HG03457 (cell line): ENCODE measurements around the gene PALLD.
"Not testable (repeated sequence)": the region's sequence is repeated elsewhere in the genome, so short reads cannot be mapped to it uniquely, and the experiment has no call there.

Experiments
- ATAC-seq: cut with Tn5 transposase; IDR thresholded peaks from one replicate; pipeline ENCODE4 v1.9.1; 2021; ENCODE audit warnings: moderate number of reproducible peaks; ENCODE audit not compliant: unreplicated experiment

The PALLD gene

GRCh38 chr4:168776382-168776781 lies 279.5 kb downstream of the PALLD start:
- ATAC-seq: no peak

GRCh38 chr4:168777277-168777965 lies 280.6 kb downstream of the PALLD start:
- ATAC-seq: no peak

GRCh38 chr4:168781341-168781740 lies 284.5 kb downstream of the PALLD start:
- no peak for ATAC-seq

- ATAC-seq: no peak
Observed at GRCh38 chr4:168781926-168782325, 285.1 kb downstream of the PALLD start.

- ATAC-seq: no peak
Observed at GRCh38 chr4:168782439-168782838, 285.6 kb downstream of the PALLD start.

- ATAC-seq: no peak
Observed at GRCh38 chr4:168784786-168785461, 288.1 kb downstream of the PALLD start.

- ATAC-seq: no peak
Observed at GRCh38 chr4:168787334-168787733, 290.5 kb downstream of the PALLD start.

- ATAC-seq: no peak
Observed at GRCh38 chr4:168787801-168788595, 291.1 kb downstream of the PALLD start.

- ATAC-seq: no peak
Observed at GRCh38 chr4:168790898-168791297, 294.0 kb downstream of the PALLD start.

GRCh38 chr4:168791376-168791775 lies 294.5 kb downstream of the PALLD start:
- no peak for ATAC-seq

GRCh38 chr4:168793542-168793941 lies 296.7 kb downstream of the PALLD start:
- ATAC-seq: no peak

- no peak for ATAC-seq
Observed at GRCh38 chr4:168794092-168794707, 297.3 kb downstream of the PALLD start.

GRCh38 chr4:168794881-168795280 lies 298.0 kb downstream of the PALLD start:
- ATAC-seq: no peak

GRCh38 chr4:168795346-168795745 lies 298.5 kb downstream of the PALLD start:
- no peak for ATAC-seq

- no peak for ATAC-seq
Observed at GRCh38 chr4:168796362-168797106, 299.7 kb downstream of the PALLD start.

- no peak for ATAC-seq
Observed at GRCh38 chr4:168797194-168797593, 300.3 kb downstream of the PALLD start.

- ATAC-seq: no peak
Observed at GRCh38 chr4:168797738-168798375, 301.0 kb downstream of the PALLD start.

GRCh38 chr4:168800926-168801325 lies 304.1 kb downstream of the PALLD start:
- no peak for ATAC-seq

- no peak for ATAC-seq
Observed at GRCh38 chr4:168802222-168802621, 305.4 kb downstream of the PALLD start.

GRCh38 chr4:168803052-168803451 lies 306.2 kb downstream of the PALLD start:
- not testable (repeated sequence) for ATAC-seq
